ENCODE measurements around the gene PPP2R5D.

GRCh38 chr6:43060034-43060754, 75.8 kb downstream of the PPP2R5D start:
- TF ChIP-seq CTCF (IDR thresholded peaks at IDR 0.05; ENCODE audit: low read depth, low read length, missing input control) (no peak), JUND (IDR thresholded peaks at IDR 0.05) (peak; percentile 37 to 65), RAD21 (IDR thresholded peaks at IDR 0.05) (peak in 1 of 2 donors; percentile 26), TAF1 (conservative IDR thresholded peaks at IDR 0.05) (peak; percentile 77), ZBTB33 (IDR thresholded peaks at IDR 0.05) (no peak), GABPA (IDR thresholded peaks at IDR 0.05 in 1 of 2, conservative IDR thresholded peaks at IDR 0.05 in 1 of 2) (peak in 1 of 2 donors; percentile 43), MAX (IDR thresholded peaks at IDR 0.05) (peak; percentile 81), ATF3 (IDR thresholded peaks at IDR 0.05) (no peak), HNF4G (IDR thresholded peaks at IDR 0.05) (peak; percentile 92), SP1 (IDR thresholded peaks at IDR 0.05) (peak; percentile 79), EGR1 (IDR thresholded peaks at IDR 0.05; ENCODE audit: low read depth in 2 of 2) (peak in 1 of 2 donors; percentile 29), YY1 (IDR thresholded peaks at IDR 0.05) (no peak), RXRA (IDR thresholded peaks at IDR 0.05) (peak; percentile 54 to 76), REST (IDR thresholded peaks at IDR 0.05) (peak; percentile 58)
